Transverse colon (tissue), 4 donors: ENCODE results near the gene KCNQ1OT1.

Experiments
- CTCF ChIP-seq, 5 experiments: fragments of 200-600 bp in 3 of 5; fragments of 450-650 bp in 2 of 5; sonication (generic) in 3 of 5; IDR thresholded peaks; 1 replicate in 2 of 5; 2 replicates in 3 of 5; pipeline ENCODE4 v1.5.1; 2016 to 2017; ENCODE audit warnings: antibody characterized with exemption in 5 of 5, inconsistent platforms in 3 of 5, mild to moderate bottlenecking in 2 of 5, moderate library complexity in 1 of 5
- EP300 ChIP-seq: sonication (generic); formaldehyde crosslinking; IDR thresholded peaks from one replicate; pipeline ENCODE4 v1.6.1; 2017; ENCODE audit warnings: antibody characterized with exemption, low read depth
- POLR2A ChIP-seq: fragments of 450-650 bp; IDR thresholded peaks from one replicate; pipeline ENCODE4 v1.6.1; 2016; ENCODE audit warnings: antibody characterized with exemption, mild to moderate bottlenecking, moderate library complexity
- POLR2AphosphoS5 ChIP-seq, 3 donors: sonication (generic); formaldehyde crosslinking; IDR thresholded peaks; one replicate each; pipeline ENCODE4 v1.6.1; 2016; ENCODE audit warnings: antibody characterized with exemption in 3 of 3

- no peak for TF ChIP-seq CTCF (IDR thresholded peaks at IDR 0.05)
- no peak for TF ChIP-seq EP300
- TF ChIP-seq POLR2AphosphoS5 (IDR thresholded peaks at IDR 0.05) = no peak
- TF ChIP-seq POLR2A = no peak
Observed at GRCh38 chr11:2566223-2567025, 133.4 kb downstream of the KCNQ1OT1 start.
